NCI-H1436 (cell line): Measurements from ENCODE around the gene SURF4.
A peak's percentile ranks its signal among the peaks of the same experiment; 100 is the strongest.
"Not testable (repeated sequence)": the region's sequence is repeated elsewhere in the genome, so short reads cannot be mapped to it uniquely, and the experiment has no call there.

Experiments used
- DNase-seq: peaks from one replicate; lab custom pipeline; 2025; lab: John Stamatoyannopoulos, UW

Gene SURF4

DNA sequence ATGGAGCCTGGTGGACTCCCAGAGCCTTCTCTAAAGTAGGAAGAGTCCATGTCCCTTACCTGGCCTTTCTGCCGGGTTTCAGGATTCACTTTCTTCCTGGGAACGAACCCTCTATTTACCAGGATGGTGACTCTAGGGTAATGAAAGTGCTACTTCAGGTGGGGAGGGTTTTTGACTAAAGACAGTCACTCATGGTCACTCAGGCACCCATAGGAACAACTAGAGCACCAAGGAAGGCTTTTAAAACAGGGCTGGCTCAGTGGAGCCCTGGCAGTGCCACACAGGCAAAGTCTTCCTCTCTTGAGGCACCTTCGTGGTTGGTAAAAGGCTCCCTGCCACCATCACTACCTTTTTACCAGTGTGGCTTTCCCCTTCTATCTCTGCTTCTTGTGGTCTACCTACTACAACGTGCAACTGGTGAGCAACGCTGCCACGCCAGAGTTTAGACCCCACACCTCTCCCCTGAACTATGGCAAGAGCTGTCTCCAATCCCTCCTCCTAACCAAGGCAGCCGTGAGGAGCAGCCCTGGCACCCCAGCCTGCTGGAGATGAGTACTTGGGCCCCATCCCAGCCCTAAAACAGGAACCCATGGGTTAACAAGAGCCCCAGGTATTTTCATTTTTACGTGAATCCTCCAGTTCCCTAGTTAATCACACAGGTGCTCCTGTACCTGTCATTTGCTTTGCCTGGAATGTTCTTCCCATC, 23.1 kb downstream of the SURF4 start:
- no peak for DNase-seq

DNA sequence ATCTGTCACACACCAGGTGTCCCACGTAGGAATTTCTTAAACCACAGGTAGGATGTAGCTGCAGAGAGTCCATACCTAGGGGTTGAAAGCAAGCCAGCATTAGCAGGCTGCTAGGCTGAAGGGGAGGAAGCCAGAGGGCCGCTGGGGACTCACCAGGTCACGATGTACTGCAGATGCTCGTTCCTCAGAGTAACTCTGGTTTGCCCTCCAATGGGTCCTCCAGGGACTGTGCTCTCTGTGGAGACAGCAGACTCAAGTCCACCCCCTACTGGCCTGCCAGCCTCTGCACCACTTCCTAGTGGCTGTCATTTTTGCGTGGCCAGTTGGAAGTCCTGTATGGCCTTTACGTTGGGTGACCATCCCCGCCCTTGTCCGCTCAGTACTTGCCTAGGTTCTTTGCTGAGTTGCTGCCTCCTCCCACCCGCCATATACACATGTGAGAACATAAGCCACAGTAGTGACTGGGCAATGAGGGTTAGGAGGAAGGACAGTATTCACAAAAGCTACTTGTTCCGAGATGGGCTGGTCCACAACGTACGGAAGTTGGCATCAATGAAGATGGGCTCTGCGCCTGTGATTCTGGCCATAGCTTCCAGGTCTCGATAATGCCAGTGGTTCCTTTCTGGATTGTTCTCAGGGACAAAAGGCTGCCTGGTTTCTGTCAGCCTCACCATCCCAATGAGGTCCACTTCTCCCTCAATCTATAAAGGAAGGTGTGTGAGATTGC, 23.8 kb downstream of the SURF4 start:
- DNase-seq: no peak

DNA sequence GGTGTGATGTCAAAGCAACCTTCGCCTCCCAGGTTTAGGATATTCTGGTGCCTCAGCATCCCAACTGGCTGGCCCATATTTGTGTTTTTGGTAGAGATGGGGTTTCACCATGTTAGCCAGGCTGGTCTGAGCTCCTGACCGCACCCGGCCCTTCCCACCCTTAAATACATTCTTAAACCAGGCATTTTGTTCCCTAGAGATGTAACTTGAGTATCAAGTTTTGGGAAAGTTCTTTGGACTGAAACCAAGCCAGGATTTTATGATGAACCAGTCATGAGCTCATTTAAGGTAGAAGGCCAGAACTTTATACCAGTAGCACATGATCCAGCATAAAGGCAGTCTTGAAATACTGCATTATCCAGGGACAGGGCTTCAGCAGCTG, 24.3 kb downstream of the SURF4 start:
- no peak for DNase-seq

DNA sequence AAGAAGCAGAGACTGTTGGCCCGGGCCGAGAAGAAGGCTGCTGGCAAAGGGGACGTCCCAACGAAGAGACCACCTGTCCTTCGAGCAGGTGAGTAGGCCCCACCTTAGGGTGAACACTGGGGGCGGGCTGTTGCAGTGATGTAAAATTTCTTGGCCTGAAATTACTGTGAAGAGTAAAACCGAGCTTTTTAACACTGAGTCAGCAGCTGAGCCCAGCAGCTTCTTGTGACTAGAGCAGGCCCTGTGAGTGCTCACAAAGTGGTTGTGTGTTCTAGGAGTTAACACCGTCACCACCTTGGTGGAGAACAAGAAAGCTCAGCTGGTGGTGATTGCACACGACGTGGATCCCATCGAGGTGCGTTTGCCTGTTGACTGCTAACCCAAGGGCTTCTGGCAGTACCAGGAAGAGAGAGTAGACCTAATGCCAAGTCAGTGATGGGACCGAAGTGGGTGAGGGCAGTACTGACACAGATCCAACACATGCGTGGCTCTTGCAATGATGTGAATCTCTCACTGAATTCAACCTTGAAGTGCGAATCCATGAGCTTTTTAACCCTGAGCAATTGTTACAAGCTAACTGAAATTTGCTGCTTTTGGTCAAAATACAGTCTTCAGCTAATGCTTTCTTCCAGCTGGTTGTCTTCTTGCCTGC, 25.8 kb downstream of the SURF4 start:
- no peak for DNase-seq

DNA sequence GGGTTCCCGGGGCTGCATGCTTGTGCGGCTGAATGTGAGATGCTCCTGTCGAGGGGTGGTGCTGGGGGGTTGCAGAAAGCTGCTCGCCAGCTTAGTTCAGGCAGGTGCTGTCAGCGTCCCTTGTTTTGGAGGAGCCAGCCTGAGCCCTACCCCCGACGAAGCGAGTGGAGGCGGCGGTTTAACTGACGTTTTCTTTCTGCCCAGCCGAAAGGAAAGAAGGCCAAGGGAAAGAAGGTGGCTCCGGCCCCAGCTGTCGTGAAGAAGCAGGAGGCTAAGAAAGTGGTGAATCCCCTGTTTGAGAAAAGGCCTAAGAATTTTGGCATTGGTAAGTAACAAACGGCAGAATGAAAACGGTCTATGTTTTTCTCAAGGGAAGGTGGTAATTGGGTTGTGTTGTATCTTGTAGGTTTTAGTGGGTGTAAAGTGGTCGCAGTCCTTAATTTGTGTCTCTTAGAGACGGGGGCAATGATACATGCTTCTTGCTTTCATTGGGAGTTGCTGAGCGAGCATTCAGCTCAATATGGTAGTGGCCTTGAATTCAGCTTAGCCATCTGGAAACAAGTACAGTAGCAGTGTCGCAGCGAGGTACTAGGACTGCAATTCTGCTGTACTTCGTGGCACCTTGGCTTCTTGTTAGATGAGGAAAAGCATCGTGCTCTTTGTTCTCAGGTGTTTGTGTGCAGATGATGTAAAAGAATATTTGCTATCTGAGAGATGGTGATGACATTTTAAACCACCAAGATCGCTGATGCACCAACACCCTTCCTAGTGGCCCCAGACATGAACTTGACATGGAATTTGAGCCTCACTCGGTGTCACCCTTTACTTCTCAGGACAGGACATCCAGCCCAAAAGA, 26.9 kb downstream of the SURF4 start:
- DNase-seq: no peak

DNA sequence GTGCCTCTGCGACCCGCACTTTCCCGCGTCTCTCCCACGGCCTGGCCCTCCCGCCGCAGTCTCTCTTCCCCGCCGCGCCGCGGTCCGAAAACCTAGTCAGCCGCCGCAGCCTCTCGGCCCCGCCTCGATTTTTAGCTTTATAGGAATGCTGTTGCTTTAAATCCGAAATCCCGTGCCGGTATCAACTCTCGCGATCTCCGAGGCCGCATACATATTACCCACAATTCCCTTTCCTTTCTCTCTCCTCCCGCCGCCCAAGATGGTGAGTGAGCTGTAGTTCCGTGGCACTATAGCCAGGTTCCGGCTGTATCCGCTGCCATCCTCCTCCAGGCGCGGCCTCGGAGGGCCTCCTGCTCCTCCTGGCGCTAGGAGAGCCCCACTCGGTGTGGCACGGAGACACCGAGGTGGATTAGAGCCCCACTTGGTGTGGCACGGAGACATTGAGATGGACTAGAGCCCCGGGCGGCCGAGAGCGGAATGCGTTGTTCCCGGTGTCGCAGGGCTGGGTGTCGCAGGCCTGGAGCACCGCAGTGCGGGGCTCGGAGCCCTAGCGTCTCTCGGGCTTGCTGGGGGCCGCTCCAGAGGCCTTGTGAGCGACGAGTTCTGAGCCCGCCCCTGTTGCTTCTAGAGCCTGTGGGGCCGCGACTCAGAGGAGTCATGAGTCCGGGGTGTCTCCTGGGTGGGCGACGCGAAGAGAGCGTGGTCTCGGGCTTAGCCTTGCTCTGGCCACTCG, 27.7 kb downstream of the SURF4 start, which contains the start of the genes MED22 and RPL7A:
MED22 (minus strand) TSS at position 147 of the 733 bp plus-strand sequence. CDS start 1,469 bp downstream, outside the sequence.
RPL7A (plus strand) TSS at position 234 of the 733 bp plus-strand sequence; CDS start at position 260, 26 bp downstream.
- peak; percentile 92 for DNase-seq

DNA sequence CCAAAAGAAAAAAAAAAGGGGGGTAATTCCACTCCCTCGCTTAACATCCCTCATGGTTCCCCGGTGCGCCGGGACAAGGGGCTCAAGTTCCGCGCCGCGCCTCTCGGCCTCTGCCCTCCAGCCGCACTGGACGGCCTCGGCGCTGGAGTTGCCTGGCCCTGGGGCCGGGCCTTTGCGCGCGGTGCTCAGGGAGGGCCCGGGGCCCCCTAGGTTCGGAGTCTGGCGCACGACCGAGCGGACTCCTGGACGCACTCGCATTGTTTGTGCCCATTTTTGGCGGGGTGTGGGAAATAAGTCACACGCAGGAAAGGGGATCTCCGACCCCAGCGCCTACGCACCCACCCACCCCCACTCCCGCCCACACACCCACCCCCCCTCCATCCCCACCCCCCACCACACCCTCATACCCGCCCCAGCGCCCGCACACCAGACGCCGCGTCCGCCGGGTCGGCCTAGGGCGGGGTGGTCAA, 28.3 kb downstream of the SURF4 start:
- DNase-seq: no peak

DNA sequence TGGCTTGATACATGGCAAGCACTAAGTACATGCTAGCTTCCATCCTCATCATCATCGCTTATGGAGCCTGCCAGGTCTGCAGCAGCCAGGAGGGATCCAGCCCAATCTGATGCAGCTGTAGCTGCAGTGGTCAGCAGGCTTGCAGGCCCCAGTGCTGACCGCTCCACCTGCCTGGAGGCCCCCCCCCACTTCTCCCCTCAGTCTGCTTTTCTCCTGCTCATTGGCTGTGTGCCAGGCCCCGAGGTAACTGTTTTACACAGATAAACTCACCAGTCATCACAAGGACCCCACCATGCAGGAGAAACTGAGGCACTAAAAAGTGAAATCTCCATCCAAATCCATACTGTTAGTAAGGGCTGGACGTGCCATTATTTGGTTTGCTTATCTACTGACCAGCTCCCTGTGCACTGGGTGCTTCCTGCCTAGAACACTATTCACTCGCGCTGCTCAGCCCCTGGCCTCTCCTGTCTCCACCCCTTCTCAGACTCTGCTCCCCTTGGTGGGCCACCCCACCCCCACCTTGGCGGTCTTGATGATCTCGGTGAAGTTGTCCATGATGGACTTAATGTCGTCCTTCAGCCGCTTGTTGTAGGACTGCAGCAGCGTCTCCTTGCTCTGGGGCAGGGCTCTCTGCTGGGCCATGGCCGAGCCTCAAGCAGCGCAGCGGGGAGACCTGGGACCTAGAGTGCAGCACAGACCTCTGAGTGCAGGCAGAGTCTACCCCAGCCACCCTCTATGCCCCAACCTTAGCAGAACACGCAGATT, 29.7 kb downstream of the SURF4 start:
- DNase-seq: no peak

DNA sequence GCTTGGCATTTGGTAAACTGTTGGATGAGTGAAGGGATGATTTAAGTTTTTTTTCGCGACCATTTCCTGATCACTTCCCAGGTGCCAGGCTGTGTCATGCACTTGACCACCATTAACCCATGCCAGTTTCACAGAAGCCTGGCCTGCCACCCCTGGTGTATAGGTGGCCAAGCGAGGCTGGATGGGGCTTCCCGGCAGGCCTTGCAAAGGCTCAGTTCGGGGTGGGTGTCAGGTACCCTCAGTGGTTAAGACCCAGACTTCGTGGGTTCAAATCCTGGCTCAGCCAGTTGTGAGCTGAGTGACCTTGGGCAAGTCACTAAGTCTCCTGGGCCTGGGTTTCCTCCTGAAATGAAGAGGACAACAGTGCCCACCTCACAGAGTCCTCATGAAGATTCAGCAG, 30.3 kb downstream of the SURF4 start:
- DNase-seq: no peak

DNA sequence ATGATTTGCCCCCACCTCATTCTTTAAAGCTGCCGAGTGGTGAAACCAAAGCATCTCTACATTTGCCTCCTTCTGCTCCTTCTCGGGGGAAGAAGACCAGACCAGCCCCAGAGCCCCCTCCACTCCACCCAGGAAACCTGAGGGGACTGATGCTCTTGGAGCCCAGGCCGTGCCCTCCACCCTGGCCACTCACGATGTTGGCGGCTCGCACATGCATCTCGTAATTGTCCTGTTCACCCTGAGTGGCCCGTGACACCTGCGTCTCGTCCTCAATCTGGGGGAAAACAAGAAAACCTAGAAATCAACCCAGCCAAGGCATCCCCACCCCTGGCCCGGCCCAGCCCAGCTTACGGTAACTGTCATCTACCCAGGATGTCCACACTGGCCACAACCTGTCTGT, 30.9 kb downstream of the SURF4 start:
- DNase-seq: no peak

DNA sequence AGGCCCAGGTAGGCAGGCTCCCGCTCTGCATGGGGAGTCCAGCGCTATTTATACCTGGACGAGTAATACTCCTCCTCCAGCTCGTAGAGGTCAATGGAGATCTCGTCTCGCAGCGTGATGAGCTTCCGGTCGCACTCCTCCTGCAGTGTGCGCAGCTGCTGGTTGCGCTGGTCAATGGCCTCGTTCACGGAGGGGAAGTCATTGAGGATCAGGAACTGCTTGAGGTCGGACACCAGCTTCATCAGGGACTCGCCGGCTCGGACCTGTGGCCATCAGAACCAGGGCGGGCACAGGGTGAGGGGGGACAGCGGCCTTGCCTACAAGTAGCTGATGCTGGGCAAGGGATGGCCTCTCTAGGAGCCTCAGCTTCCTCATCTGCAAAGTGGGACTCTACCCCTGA, 31.8 kb downstream of the SURF4 start:
- no peak for DNase-seq

DNA sequence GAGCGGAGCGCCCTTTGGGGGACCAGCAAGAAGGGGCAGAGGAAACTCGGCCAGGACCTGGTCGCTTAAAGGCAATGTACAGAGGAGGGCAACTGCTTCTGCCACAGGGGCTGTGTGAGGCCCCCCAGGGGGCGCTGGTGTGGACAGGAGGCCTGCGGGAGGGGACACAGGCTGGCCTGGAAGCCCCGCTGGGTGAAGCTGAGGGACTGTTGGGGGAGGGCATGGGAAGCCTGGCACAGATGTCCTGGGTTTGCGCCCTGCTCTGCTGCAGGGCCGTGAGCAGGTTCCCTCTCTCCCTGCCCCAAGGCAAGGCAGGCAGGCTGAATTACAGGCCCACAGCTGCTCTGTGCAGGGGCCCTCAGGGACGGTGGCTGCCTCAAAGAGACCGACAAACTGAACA, 33.3 kb downstream of the SURF4 start:
- DNase-seq: no peak

DNA sequence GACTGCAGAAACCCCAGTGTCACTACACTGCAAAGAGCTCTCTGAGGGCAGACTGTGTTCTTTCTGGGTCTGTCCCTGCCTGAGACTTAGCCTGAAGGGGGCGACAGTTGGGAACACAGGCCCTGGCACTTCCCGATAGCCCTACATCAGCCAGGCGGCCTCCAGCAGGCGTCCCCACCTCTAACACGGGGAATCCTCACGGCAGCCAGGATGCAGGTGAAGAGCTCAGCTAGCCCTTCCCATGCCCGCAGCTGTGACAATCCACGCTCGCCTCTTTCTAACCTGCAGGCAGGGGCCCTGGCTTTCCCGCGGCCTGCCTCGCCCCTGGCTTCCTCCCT, 33.8 kb downstream of the SURF4 start:
- no peak for DNase-seq

DNA sequence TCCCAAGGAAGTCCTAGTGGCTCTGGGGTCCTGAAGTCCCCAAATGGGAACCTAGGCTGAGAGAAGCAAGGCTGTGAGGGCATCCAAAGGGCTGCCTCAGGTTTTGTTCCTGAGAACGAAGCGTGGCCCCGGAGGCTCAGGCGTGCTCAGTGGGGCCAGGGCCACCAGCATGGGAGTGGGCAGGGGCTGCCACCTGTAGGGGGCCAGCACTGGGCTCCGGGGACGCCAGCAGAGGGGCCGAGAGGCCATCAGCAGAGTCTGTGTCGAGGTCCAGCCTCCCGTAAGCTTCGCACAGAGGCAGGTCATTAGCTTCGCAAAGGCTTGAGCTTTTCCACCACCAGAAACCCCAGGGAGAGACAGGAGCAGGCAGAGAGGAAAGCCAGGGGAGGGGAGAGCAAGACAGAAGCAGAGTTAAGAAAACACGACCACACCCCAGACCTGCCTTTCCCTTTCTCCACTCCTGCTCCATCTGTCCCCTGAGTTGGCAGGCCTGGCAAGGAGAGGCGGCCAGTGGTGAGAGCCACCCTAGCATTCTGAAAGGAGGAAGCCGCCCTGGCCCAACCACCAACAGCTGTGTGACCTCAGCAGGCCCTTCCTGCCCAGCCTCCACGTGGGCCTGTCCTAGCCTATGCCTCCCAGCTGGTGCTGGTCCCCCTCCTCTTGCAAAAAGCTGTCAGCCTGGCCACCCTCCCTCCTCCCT, 34.3 kb downstream of the SURF4 start:
- no peak for DNase-seq

DNA sequence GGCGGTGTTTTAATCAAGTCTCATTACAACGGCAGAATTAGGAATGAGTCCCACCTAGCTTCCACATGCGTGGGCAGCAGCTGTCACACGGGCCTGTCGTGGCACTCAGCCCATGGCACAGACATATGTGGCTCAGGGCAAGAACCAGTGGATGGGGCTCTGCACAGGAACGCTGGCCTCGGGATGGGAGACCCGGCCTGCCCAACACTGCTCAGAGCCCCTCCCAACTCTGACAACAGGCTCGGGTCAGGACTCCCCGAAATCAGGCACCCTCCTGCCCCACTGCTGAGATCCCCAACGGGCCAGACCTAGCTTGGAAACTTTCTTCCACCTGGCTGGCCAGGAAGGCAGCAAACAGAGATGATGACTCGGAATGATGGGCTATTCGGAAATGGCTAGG, 34.9 kb downstream of the SURF4 start:
- DNase-seq: no peak

DNA sequence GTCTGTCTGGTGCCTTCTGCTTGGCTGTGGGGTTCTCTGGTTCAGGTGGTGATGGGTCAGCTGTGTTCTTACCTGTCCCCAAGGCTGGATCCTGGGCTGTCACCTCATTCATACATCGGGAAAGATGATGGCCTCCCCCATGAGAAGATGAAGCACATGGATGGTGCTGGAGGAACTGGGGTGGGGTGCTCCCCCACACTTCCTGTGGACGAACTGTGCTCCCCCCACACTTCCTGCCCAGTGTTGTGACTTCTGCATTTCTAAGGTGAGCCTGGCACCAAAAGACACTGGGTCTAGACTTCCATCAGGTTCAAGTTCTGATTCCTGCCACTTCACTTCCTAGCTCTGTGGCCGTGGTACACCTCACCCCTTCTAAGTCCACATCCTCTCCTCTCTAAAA, 35.6 kb downstream of the SURF4 start:
- no peak for DNase-seq

DNA sequence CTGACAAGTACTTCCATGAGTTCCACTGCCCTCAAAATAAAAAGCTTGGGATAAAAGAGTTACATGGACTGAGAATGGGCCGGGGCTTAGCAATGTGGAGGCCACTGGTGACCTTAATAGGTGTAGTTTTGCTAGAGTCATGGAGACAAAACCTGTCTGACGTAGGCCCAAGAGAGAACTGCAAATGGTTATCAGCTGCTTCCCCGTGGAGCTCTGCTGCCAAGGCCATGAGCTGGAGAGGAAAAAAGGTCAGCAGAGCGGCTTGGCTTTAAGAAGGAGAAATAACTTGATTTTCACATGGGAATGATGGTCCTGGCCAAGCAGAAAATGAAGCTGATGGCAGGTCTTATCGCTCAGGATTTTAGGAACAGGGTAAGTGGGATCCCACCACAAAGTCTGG, 36.2 kb downstream of the SURF4 start:
- no peak for DNase-seq

DNA sequence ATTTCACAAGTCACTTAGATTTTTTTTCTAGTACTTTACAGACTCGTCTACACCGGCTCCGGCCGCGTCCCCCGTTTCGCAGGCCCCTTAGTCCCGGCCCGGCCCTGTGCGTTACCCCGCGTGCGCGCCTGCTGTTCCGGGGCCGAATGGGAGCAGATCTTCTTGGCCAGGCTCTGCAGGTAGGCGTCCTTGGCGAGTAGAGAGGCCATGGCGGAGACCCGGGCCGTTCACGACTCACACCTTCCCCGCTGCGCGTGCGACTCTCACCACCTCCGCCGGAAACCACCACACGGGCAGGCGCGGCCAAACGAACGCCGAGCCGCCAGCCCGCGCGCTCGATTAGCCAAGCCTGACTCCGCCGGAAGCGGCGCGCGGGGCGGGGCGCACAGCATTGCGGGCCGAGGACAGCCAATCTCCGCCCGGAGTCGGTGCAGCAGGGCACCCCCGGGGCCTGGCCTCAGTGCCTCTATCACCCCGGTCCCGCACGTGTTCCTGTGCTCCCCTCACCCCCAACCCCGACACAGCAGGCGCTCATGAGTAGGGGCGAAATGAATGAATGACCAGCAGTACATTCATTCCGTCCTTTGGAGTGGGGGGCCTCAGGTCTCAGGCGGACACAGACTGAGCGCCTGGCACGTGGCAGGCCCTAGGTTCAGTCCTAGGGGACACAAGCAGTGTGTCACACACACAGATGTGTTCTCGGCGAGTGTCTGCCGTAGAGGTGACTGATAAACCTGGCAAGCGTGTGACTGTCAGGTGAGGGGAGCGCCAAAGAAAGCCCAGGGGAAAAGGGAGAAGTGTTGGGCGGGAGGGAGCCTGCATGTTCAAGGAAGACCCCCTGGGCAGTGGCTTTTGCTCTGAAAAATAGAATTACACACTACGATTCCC, 39.7 kb downstream of the SURF4 start, which contains the start of gene SURF6:
SURF6 (minus strand) TSS at position 265 of the 888 bp plus-strand sequence; CDS start at position 209, 56 bp downstream.
- peak; percentile 87 for DNase-seq

DNA sequence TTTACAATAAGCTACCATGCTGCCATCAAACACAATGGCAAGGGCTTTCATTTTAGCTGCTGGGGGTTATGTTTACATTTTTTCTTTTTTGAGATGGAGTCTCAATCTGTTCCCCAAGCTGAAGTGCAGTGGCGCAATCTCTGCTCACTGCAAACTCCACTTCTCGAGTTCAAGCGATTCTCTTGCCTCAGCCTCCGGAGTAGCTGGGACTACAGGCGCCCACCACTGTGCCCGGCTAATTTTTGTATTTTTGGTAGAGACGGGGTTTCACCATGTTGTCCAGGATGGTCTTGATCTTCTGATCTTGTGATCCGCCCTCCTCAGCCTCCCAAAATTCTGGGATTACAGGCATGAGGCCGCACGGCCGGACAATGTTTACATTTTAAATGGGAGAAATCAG, 41.0 kb downstream of the SURF4 start:
- DNase-seq: not testable (repeated sequence)
